Measurements from ENCODE around the gene NRIP1.

Gene NRIP1

DNA sequence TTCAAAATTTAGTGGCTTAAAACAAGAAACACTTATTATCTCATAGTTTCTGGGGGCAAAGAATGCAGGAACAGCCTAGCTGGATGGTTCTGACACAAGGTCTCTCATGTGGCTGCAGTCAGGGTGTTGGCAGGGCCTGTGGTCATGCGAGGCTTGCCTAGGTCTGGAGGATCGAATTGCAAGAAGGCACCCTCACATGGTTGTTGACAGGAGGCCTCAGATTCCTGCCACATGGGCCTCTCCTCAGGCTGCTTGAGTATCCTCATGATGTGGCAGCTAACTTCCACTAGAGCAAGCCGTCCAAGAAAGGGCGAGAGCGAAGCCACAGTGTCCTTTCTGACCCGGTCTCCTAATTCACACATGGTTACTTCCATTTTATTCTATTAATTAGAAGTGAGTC lies 6.2 kb upstream of the NRIP1 start:
- Histone ChIP-seq H3K18ac (ENCODE audit: low read length) (no peak overlapping the region), H3K79me2 (ENCODE audit: control insufficient read depth, insufficient read depth, low read length, poor library complexity) (no peaks in the 10 kb centered on the region), H3K4me2 (ENCODE audit: low read length) (no peak overlapping the region), H4K12ac (ENCODE audit: low read depth, low read length) (no peak overlapping the region), H2BK120ac (ENCODE audit: insufficient read depth, low read length, poor library complexity) (no peak overlapping the region), H3K27ac (ENCODE audit: low read depth, low read length) (no peak overlapping the region), H4K91ac (ENCODE audit: low read depth, low read length) (no peak overlapping the region), H3K79me1 (ENCODE audit: low read length) (no peaks in the 10 kb centered on the region), H2BK5ac (ENCODE audit: low read depth, low read length, poor library complexity) (no peak overlapping the region), H2AK5ac (ENCODE audit: low read length) (no peak overlapping the region), H3K4me1 (ENCODE audit: control insufficient read depth in 1 of 2, insufficient read depth in 2 of 2, low read length in 2 of 2) (no peaks in the 10 kb centered on the region), H3K9ac (ENCODE audit: low read length) (no peak overlapping the region), H3K4me3 (ENCODE audit: low read depth, low read length) (no peak overlapping the region), H3K36me3 (ENCODE audit: control insufficient read depth in 1 of 2, insufficient read depth in 2 of 2, low read length in 2 of 2) (no peaks in the 10 kb centered on the region), H2AFZ (ENCODE audit: insufficient read depth, low read length, poor library complexity) (no peak overlapping the region), H3K14ac (ENCODE audit: low read length) (no peak overlapping the region), H3K23ac (ENCODE audit: low read length) (no peak overlapping the region), H3K4ac (ENCODE audit: low read depth, low read length) (no peak overlapping the region), H4K8ac (ENCODE audit: low read depth, low read length) (no peak overlapping the region), H3K27me3 (ENCODE audit: insufficient read depth, low read length) (no peaks in the 10 kb centered on the region), H3K9me3 (ENCODE audit: insufficient read depth, low read depth, low read length) (no peaks in the 10 kb centered on the region), H2BK12ac (ENCODE audit: low read length) (no peak overlapping the region)
- no CpG with 5 or more reads among the region's 6 CpGs for WGBS (ENCODE audit: extremely low coverage, insufficient coverage, insufficient read length)
- no peak for DNase-seq

DNA sequence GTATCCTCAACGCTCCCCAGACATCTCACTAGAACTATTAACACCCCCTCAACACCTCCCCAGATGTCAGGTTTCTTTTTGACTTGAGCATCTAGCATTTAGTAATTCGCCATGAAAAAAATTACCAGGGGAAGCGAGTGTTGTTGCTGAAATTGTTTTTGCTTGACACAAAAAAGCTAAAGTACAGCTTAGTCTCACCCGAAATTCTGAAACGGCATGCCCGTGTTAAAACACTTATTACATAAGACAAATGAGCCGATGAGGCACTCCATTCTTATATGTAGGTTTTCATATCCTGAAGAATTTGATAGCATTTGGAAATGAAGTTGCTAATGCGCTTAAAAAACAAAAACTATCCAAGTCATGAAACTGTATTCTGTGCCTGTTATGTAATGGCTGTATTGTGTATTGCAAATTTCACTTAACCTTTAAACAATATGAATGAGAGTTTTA lies 1.3 kb upstream of the NRIP1 start:
- Histone ChIP-seq H2BK12ac (ENCODE audit: low read length) (no peak overlapping the region), H3K4me1 (ENCODE audit: control insufficient read depth in 1 of 2, insufficient read depth in 2 of 2, low read length in 2 of 2) (no peaks in the 10 kb centered on the region), H3K27me3 (ENCODE audit: insufficient read depth, low read length) (no peaks in the 10 kb centered on the region), H3K4me3 (ENCODE audit: low read depth, low read length) (peak overlapping the region; percentile 98), H3K4me2 (ENCODE audit: low read length) (peak overlapping the region; percentile 96), H3K9ac (ENCODE audit: low read length) (no peak overlapping the region), H3K79me1 (ENCODE audit: low read length) (peaks cover 13% of the 10 kb centered on the region), H2AFZ (ENCODE audit: insufficient read depth, low read length, poor library complexity) (no peak overlapping the region), H3K14ac (ENCODE audit: low read length) (no peak overlapping the region), H2AK5ac (ENCODE audit: low read length) (no peak overlapping the region), H2BK5ac (ENCODE audit: low read depth, low read length, poor library complexity) (no peak overlapping the region), H3K36me3 (ENCODE audit: control insufficient read depth in 1 of 2, insufficient read depth in 2 of 2, low read length in 2 of 2) (no peaks in the 10 kb centered on the region), H2BK120ac (ENCODE audit: insufficient read depth, low read length, poor library complexity) (no peak overlapping the region), H4K12ac (ENCODE audit: low read depth, low read length) (no peak overlapping the region), H3K79me2 (ENCODE audit: control insufficient read depth, insufficient read depth, low read length, poor library complexity) (peaks cover 14% of the 10 kb centered on the region), H4K91ac (ENCODE audit: low read depth, low read length) (no peak overlapping the region), H3K23ac (ENCODE audit: low read length) (no peak overlapping the region), H3K18ac (ENCODE audit: low read length) (no peak overlapping the region), H3K9me3 (ENCODE audit: insufficient read depth, low read depth, low read length) (no peaks in the 10 kb centered on the region), H3K27ac (ENCODE audit: low read depth, low read length) (no peak overlapping the region), H3K4ac (ENCODE audit: low read depth, low read length) (no peak overlapping the region), H4K8ac (ENCODE audit: low read depth, low read length) (no peak overlapping the region)
- DNase-seq = peak in 1 of 2 donors; percentile 29
- WGBS (ENCODE audit: extremely low coverage, insufficient coverage, insufficient read length) = no CpG with 5 or more reads among the region's 8 CpGs

DNA sequence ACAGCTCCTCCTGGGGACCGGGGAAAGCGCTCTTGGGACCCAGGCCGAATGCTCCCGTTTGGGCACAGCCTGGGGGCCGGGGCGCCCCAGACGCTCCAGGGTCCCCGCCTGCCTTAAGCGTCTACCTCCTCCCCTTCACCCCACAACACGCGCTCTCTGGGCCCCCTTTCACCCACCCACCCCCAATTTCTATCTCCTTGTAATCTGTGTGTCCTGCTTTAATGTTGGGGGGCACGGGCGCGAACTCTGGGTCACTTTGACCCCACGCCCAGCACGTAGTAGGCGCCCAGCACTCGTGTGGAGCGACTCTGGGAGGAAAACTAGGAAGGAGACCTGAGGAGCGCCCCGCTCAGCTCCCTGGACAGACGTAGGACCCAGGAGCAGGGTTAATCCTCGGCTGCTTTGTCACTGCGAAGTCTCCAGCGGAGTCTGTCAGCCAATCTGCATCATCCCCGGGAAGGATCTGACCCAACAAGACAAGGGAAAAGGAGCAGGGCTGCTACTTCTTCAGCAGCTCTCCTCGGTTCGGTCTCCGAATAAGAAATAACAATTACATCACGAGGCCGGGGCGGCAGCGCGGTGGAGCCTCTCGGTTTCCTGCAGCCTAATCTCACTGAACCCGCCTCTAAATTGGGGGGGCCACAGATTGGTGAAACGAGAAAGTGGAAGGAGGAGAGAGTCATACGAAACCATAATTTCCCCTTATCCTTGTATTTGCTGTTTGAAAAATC lies 757 bp upstream of the NRIP1 start:
- Histone ChIP-seq H2BK12ac (ENCODE audit: low read length) (no peak overlapping the region), H3K27me3 (ENCODE audit: insufficient read depth, low read length) (no peaks in the 10 kb centered on the region), H3K14ac (ENCODE audit: low read length) (peak overlapping the region; percentile 12), H2BK5ac (ENCODE audit: low read depth, low read length, poor library complexity) (peak overlapping the region; percentile 44), H3K9me3 (ENCODE audit: insufficient read depth, low read depth, low read length) (no peaks in the 10 kb centered on the region), H4K12ac (ENCODE audit: low read depth, low read length) (no peak overlapping the region), H3K36me3 (ENCODE audit: control insufficient read depth in 1 of 2, insufficient read depth in 2 of 2, low read length in 2 of 2) (no peaks in the 10 kb centered on the region), H3K79me1 (ENCODE audit: low read length) (peaks cover 13% of the 10 kb centered on the region), H3K4ac (ENCODE audit: low read depth, low read length) (peak overlapping the region; percentile 21), H4K8ac (ENCODE audit: low read depth, low read length) (peak overlapping the region; percentile 13), H2BK120ac (ENCODE audit: insufficient read depth, low read length, poor library complexity) (peak overlapping the region; percentile 21), H2AK5ac (ENCODE audit: low read length) (no peak overlapping the region), H3K4me1 (ENCODE audit: control insufficient read depth in 1 of 2, insufficient read depth in 2 of 2, low read length in 2 of 2) (no peaks in the 10 kb centered on the region), H3K27ac (ENCODE audit: low read depth, low read length) (peak overlapping the region; percentile 74), H3K23ac (ENCODE audit: low read length) (no peak overlapping the region), H3K18ac (ENCODE audit: low read length) (peak overlapping the region; percentile 12), H2AFZ (ENCODE audit: insufficient read depth, low read length, poor library complexity) (peak overlapping the region; percentile 63), H3K4me3 (ENCODE audit: low read depth, low read length) (peak overlapping the region; percentile 98), H3K4me2 (ENCODE audit: low read length) (peak overlapping the region; percentile 96), H4K91ac (ENCODE audit: low read depth, low read length) (peak overlapping the region; percentile 84), H3K9ac (ENCODE audit: low read length) (peak overlapping the region; percentile 93), H3K79me2 (ENCODE audit: control insufficient read depth, insufficient read depth, low read length, poor library complexity) (peaks cover 14% of the 10 kb centered on the region)
- peak; percentile 79 to 88 for DNase-seq
- WGBS (ENCODE audit: extremely low coverage, insufficient coverage, insufficient read length) = no CpG with 5 or more reads among the region's 38 CpGs

DNA sequence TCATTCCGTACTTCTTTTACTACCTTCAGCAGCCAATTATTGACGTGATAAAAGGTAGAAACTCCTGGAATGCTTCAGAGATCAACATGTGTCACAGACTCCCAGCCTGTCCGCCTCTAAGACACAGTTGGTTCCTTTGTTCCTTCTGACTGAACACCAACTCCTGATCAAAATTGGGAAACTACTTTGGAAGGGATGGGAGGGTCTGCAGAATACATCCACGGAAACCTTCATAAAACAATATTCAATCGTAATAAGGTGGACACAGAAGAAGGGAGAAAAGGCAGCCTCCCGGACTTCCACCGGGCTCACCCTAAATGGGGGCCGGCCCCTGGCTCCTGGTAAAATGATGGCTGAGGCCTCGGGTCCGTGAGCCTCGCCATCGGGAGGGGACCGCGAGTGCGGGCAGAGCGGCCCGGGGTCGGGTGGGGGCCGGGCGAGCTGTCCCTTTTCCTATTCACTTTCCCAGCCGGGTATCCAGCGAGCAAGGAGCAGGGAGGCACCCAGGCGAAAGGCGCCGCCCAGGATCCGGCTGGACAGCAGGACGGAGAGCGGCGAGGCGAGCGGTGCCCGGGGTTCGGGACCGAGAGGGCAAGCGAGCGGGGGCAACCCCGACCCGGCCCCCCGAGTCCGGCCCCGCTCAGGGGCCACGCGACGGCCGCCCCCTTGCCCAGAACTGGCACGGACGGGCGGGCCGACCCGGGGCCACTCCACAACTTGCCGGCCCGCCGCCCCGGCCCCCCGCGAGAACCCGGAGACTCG lies 805 bp downstream of the NRIP1 start:
- H3K14ac ChIP-seq (ENCODE audit: low read length) = peak overlapping the region; percentile 91

More for the DNA sequence above, 805 bp downstream of the NRIP1 start:
- Histone ChIP-seq H4K12ac (ENCODE audit: low read depth, low read length) (peak overlapping the region; percentile 58), H2AK5ac (ENCODE audit: low read length) (peak overlapping the region; percentile 3), H3K4ac (ENCODE audit: low read depth, low read length) (peak overlapping the region; percentile 98), H3K4me1 (ENCODE audit: control insufficient read depth in 1 of 2, insufficient read depth in 2 of 2, low read length in 2 of 2) (peaks cover 0 to under 1% of the 10 kb centered on the region in 2 experiments), H4K8ac (ENCODE audit: low read depth, low read length) (peak overlapping the region; percentile 63), H3K4me3 (ENCODE audit: low read depth, low read length) (peak overlapping the region; percentile 98), H3K79me2 (ENCODE audit: control insufficient read depth, insufficient read depth, low read length, poor library complexity) (peaks cover 14% of the 10 kb centered on the region), H3K23ac (ENCODE audit: low read length) (no peak overlapping the region), H3K9ac (ENCODE audit: low read length) (peak overlapping the region; percentile 99), H3K27me3 (ENCODE audit: insufficient read depth, low read length) (no peaks in the 10 kb centered on the region), H2BK12ac (ENCODE audit: low read length) (no peak overlapping the region), H3K27ac (ENCODE audit: low read depth, low read length) (peak overlapping the region; percentile 97), H4K91ac (ENCODE audit: low read depth, low read length) (peak overlapping the region; percentile 84), H2BK120ac (ENCODE audit: insufficient read depth, low read length, poor library complexity) (peak overlapping the region; percentile 89), H3K18ac (ENCODE audit: low read length) (peak overlapping the region; percentile 79), H3K4me2 (ENCODE audit: low read length) (peak overlapping the region; percentile 96), H3K9me3 (ENCODE audit: insufficient read depth, low read depth, low read length) (no peaks in the 10 kb centered on the region), H2AFZ (ENCODE audit: insufficient read depth, low read length, poor library complexity) (peak overlapping the region; percentile 77), H2BK5ac (ENCODE audit: low read depth, low read length, poor library complexity) (peak overlapping the region; percentile 92), H3K79me1 (ENCODE audit: low read length) (peaks cover 13% of the 10 kb centered on the region), H3K36me3 (ENCODE audit: control insufficient read depth in 1 of 2, insufficient read depth in 2 of 2, low read length in 2 of 2) (no peaks in the 10 kb centered on the region)
- peak in 1 of 2 donors; percentile 46 for DNase-seq
- WGBS (ENCODE audit: extremely low coverage, insufficient coverage, insufficient read length) = no CpG with 5 or more reads among the region's 58 CpGs

Measured in trophoblast cell (in vitro differentiated cells and primary cell).